ENCODE results near the gene SETD1B. TPM values are rescaled to one million over a fixed set of nuclear protein-coding genes. Genes with fewer than 3 reads are reported as not detected.

The SETD1B gene
- polyA plus RNA-seq, 3 donors from 2014 or later, result 0.56 to 2.3 TPM; not detected in 1

- H3K27ac Mint-ChIP-seq, result no peak overlapping the region
- peaks cover 0 to 2% (median 0%) of the 10 kb centered on the region in 6 donors for H3K9me3 Mint-ChIP-seq
- peaks cover 4 to 5% (median 4%) of the 10 kb centered on the region in 3 donors for H3K27me3 Mint-ChIP-seq (ENCODE audit: low read depth in 3 of 3)
- DNase-seq, result no peak
- H3K36me3 Mint-ChIP-seq, result peaks cover 2 to 17% (median 12%) of the 10 kb centered on the region in 3 donors
- no peak overlapping the region for H3K4me3 Mint-ChIP-seq
- H3K4me1 Mint-ChIP-seq, result no peaks in the 10 kb centered on the region
These were observed 19.4 kb downstream of the SETD1B start for GRCh38 chr12:121823101-121823726.

GRCh38 chr12:121823727-121824115 lies 19.9 kb downstream of the SETD1B start:
- no peak for DNase-seq
- no peak overlapping the region for H3K4me3 Mint-ChIP-seq
- H3K9me3 Mint-ChIP-seq, result peaks cover 0 to 2% (median 0%) of the 10 kb centered on the region in 6 donors
- peaks cover 6 to 22% (median 17%) of the 10 kb centered on the region in 3 donors for H3K36me3 Mint-ChIP-seq
- H3K4me1 Mint-ChIP-seq, result no peaks in the 10 kb centered on the region
- no peak overlapping the region for H3K27ac Mint-ChIP-seq
- peaks cover 4 to 5% (median 4%) of the 10 kb centered on the region in 3 donors for H3K27me3 Mint-ChIP-seq (ENCODE audit: low read depth in 3 of 3)

GRCh38 chr12:121825041-121825523 lies 21.3 kb downstream of the SETD1B start:
- H3K36me3 Mint-ChIP-seq, result peaks cover 6 to 25% (median 18%) of the 10 kb centered on the region in 3 donors
- H3K27me3 Mint-ChIP-seq (ENCODE audit: low read depth in 3 of 3), result peaks cover 4 to 5% (median 4%) of the 10 kb centered on the region in 3 donors
- DNase-seq, result no peak
- no peak overlapping the region for H3K4me3 Mint-ChIP-seq
- H3K27ac Mint-ChIP-seq, result peak overlapping the region in 1 of 6 donors; percentile 64
- H3K9me3 Mint-ChIP-seq, result peaks cover 0 to 2% (median 0%) of the 10 kb centered on the region in 6 donors
- no peaks in the 10 kb centered on the region for H3K4me1 Mint-ChIP-seq

- H3K27me3 Mint-ChIP-seq (ENCODE audit: low read depth in 3 of 3), result peaks cover 4 to 5% (median 4%) of the 10 kb centered on the region in 3 donors
- H3K27ac Mint-ChIP-seq, result peak overlapping the region in 5 of 6 donors; percentile 40 to 85 (median 67)
- no peak overlapping the region for H3K4me3 Mint-ChIP-seq
- DNase-seq, result no peak
- peaks cover 0 to 2% (median 0%) of the 10 kb centered on the region in 6 donors for H3K9me3 Mint-ChIP-seq
- H3K36me3 Mint-ChIP-seq, result peaks cover 9 to 22% (median 16%) of the 10 kb centered on the region in 3 donors
- H3K4me1 Mint-ChIP-seq, result no peaks in the 10 kb centered on the region
These were observed 22.7 kb downstream of the SETD1B start for GRCh38 chr12:121826318-121827150.

GRCh38 chr12:121827351-121828099 lies 23.7 kb downstream of the SETD1B start:
- Mint-ChIP-seq H3K4me1 (no peaks in the 10 kb centered on the region), H3K27me3 (ENCODE audit: low read depth in 3 of 3) (peaks cover 4 to 5% (median 4%) of the 10 kb centered on the region in 3 donors), H3K36me3 (peaks cover 9 to 32% (median 17%) of the 10 kb centered on the region in 3 donors), H3K9me3 (peaks cover 0 to 2% (median 0%) of the 10 kb centered on the region in 6 donors), H3K4me3 (no peak overlapping the region), H3K27ac (no peak overlapping the region)
- DNase-seq, result no peak

- Mint-ChIP-seq H3K27ac (peak overlapping the region in 2 of 6 donors; percentile 34 to 57), H3K4me1 (no peaks in the 10 kb centered on the region), H3K4me3 (no peak overlapping the region), H3K27me3 (ENCODE audit: low read depth in 3 of 3) (peaks cover 4 to 5% (median 4%) of the 10 kb centered on the region in 3 donors), H3K9me3 (peaks cover 0 to 2% (median 0%) of the 10 kb centered on the region in 6 donors), H3K36me3 (peaks cover 9 to 34% (median 19%) of the 10 kb centered on the region in 3 donors)
- DNase-seq, result no peak
These were observed 24.5 kb downstream of the SETD1B start for GRCh38 chr12:121828306-121828705.

GRCh38 chr12:121828826-121829225 lies 25.0 kb downstream of the SETD1B start:
- peaks cover 9 to 34% (median 19%) of the 10 kb centered on the region in 3 donors for H3K36me3 Mint-ChIP-seq
- no peak for DNase-seq
- peak overlapping the region in 2 of 6 donors; percentile 34 to 63 for H3K27ac Mint-ChIP-seq
- H3K4me1 Mint-ChIP-seq, result no peaks in the 10 kb centered on the region
- peaks cover 4 to 5% (median 4%) of the 10 kb centered on the region in 3 donors for H3K27me3 Mint-ChIP-seq (ENCODE audit: low read depth in 3 of 3)
- peaks cover 0 to 2% (median 0%) of the 10 kb centered on the region in 6 donors for H3K9me3 Mint-ChIP-seq
- no peak overlapping the region for H3K4me3 Mint-ChIP-seq

GRCh38 chr12:121829250-121829918 lies 25.6 kb downstream of the SETD1B start:
- Mint-ChIP-seq H3K4me1 (no peaks in the 10 kb centered on the region), H3K9me3 (peaks cover 0 to 2% (median 0%) of the 10 kb centered on the region in 6 donors), H3K27me3 (ENCODE audit: low read depth in 3 of 3) (peaks cover 4 to 8% (median 5%) of the 10 kb centered on the region in 3 donors), H3K27ac (peak overlapping the region in 1 of 6 donors; percentile 49), H3K36me3 (peaks cover 9 to 34% (median 19%) of the 10 kb centered on the region in 3 donors), H3K4me3 (no peak overlapping the region)
- no peak for DNase-seq

GRCh38 chr12:121830134-121830533 lies 26.3 kb downstream of the SETD1B start:
- DNase-seq, result no peak
- no peaks in the 10 kb centered on the region for H3K4me1 Mint-ChIP-seq
- H3K36me3 Mint-ChIP-seq, result peaks cover 9 to 34% (median 19%) of the 10 kb centered on the region in 3 donors
- no peak overlapping the region for H3K4me3 Mint-ChIP-seq
- H3K27me3 Mint-ChIP-seq (ENCODE audit: low read depth in 3 of 3), result peaks cover 3 to 8% (median 5%) of the 10 kb centered on the region in 3 donors
- H3K9me3 Mint-ChIP-seq, result no peaks in the 10 kb centered on the region
- no peak overlapping the region for H3K27ac Mint-ChIP-seq

- Mint-ChIP-seq H3K27ac (peak overlapping the region in 1 of 6 donors; percentile 40), H3K9me3 (no peaks in the 10 kb centered on the region), H3K4me1 (no peaks in the 10 kb centered on the region), H3K36me3 (peaks cover 9 to 34% (median 19%) of the 10 kb centered on the region in 3 donors), H3K4me3 (no peak overlapping the region), H3K27me3 (ENCODE audit: low read depth in 3 of 3) (peaks cover 2 to 8% (median 5%) of the 10 kb centered on the region in 3 donors)
- DNase-seq, result no peak
These were observed 26.9 kb downstream of the SETD1B start for GRCh38 chr12:121830588-121831265.

GRCh38 chr12:121831571-121832245 lies 27.9 kb downstream of the SETD1B start:
- Mint-ChIP-seq H3K4me3 (no peak overlapping the region), H3K27ac (peak overlapping the region in 1 of 6 donors; percentile 55)

GRCh38 chr12:121837680-121838079 lies 33.9 kb downstream of the SETD1B start:
- H3K9me3 Mint-ChIP-seq, result no peaks in the 10 kb centered on the region
- H3K4me1 Mint-ChIP-seq, result peaks cover 14 to 15% of the 10 kb centered on the region in 2 donors
- H3K36me3 Mint-ChIP-seq, result peaks cover 0 to under 1% (median under 1%) of the 10 kb centered on the region in 3 donors
- peaks cover 0 to 6% (median 4%) of the 10 kb centered on the region in 3 donors for H3K27me3 Mint-ChIP-seq (ENCODE audit: low read depth in 3 of 3)
- H3K4me3 Mint-ChIP-seq, result no peak overlapping the region
- H3K27ac Mint-ChIP-seq, result no peak overlapping the region
- no peak for DNase-seq

More at GRCh38 chr12:121831571-121832245, 27.9 kb downstream of the SETD1B start:
- H3K36me3 Mint-ChIP-seq, result peaks cover 9 to 30% (median 14%) of the 10 kb centered on the region in 3 donors
- no peak for DNase-seq
- peaks cover 0 to 4% (median 0%) of the 10 kb centered on the region in 3 donors for H3K27me3 Mint-ChIP-seq (ENCODE audit: low read depth in 3 of 3)
- H3K9me3 Mint-ChIP-seq, result no peaks in the 10 kb centered on the region
- H3K4me1 Mint-ChIP-seq, result no peaks in the 10 kb centered on the region
